Ishikawa (cell line): Measurements from ENCODE around the gene B3GALT4.

ENCODE experiments used
- CEBPB ChIP-seq: IDR thresholded peaks from 2 replicates; pipeline ENCODE4 v1.6.1; 2012
- CREB1 ChIP-seq: IDR thresholded peaks from 2 replicates; pipeline ENCODE4 v1.6.1; 2012; ENCODE audit warnings: low read depth
- EGR1 ChIP-seq: IDR thresholded peaks from 2 replicates; pipeline ENCODE4 v1.6.1; 2012
- EP300 ChIP-seq: IDR thresholded peaks from 2 replicates; pipeline ENCODE4 v1.6.1; 2012; ENCODE audit warnings: borderline replicate concordance
- FOXM1 ChIP-seq: IDR thresholded peaks from 2 replicates; pipeline ENCODE4 v1.6.1; 2012; ENCODE audit warnings: low read depth, borderline replicate concordance
- NFIC ChIP-seq: IDR thresholded peaks from 2 replicates; pipeline ENCODE4 v1.6.1; 2012
- RAD21 ChIP-seq: IDR thresholded peaks from 2 replicates; pipeline ENCODE4 v1.6.1; 2012; ENCODE audit warnings: low read depth
- TAF1 ChIP-seq: IDR thresholded peaks from 2 replicates; pipeline ENCODE4 v1.6.1; 2012; ENCODE audit warnings: low read depth, mild to moderate bottlenecking
- TCF12 ChIP-seq: IDR thresholded peaks from 2 replicates; pipeline ENCODE4 v1.6.1; 2012; ENCODE audit warnings: low read depth
- TEAD4 ChIP-seq: IDR thresholded peaks from 2 replicates; pipeline ENCODE4 v1.6.1; 2012
- YY1 ChIP-seq: IDR thresholded peaks from 2 replicates; pipeline ENCODE4 v1.6.1; 2012; ENCODE audit warnings: low read depth
- ZBTB7A ChIP-seq: IDR thresholded peaks from 2 replicates; pipeline ENCODE4 v1.6.1; 2012; ENCODE audit warnings: low read depth
- TF ChIP-seq, protein P1 (sequence below): IDR thresholded peaks from 2 replicates; pipeline ENCODE4 v1.6.1; 2012; ENCODE audit warnings: low read depth, mild to moderate bottlenecking
- TF ChIP-seq, protein P2 (sequence below): IDR thresholded peaks from 2 replicates; pipeline ENCODE4 v1.6.1; 2012
- TF ChIP-seq, protein P3 (sequence below): IDR thresholded peaks from 2 replicates; pipeline ENCODE4 v1.6.1; 2012

B3GALT4 gene

DNA sequence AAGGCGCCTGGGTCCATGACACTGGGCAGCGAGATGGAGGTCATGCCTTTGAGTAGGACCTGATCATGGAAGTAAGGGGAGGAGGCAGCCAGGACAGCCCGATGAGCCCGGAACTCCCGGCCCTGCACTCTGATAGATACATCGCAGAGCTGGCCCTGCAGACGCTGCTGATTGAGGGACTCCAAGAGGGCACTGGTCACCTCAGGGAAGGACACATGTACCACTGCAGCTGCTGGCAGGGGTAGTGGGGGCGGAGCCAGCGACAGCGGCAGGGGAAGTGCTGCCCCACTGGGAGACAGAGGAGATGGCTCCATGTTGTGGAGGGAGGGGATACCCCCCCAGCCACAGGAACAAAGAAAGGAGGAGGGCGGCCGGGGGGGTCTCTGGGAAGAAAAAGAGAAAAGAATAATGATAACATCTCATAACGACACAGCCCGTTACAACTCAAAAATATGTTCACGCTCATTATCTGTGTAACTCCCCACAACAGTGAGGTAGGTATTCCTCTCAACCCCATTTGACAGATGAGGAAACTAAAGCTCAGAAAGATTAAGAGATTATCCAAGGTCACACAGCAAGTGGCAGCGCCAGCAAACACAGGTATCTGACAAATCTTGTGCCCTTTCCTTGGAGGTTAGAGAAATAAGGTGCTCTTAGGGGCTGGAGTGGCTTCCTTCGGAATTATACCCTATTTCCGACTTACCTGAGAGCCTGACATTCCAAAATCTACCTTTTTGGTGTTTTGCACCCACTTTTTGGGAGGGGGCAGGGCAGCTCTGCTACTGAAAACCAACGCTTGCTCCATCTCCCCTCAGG, 39.9 kb downstream of the B3GALT4 start:
- TF ChIP-seq FOXM1 (no peak), YY1 (no peak)

DNA sequence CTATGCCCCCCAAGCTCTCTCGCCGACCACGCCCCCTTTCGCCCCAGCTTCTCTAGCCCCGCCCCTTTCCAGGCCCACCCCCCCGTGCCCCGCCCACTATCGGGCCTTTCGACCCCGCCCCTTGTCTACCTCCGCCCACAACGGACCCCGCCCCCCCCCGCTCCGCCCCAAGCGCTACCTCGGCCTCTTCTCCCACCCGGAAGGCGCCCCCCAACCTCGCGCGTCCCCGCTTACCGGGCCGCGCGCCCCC, 40.4 kb downstream of the B3GALT4 start:
- no peak for TF ChIP-seq NFIC
- TF ChIP-seq, protein P1, sequence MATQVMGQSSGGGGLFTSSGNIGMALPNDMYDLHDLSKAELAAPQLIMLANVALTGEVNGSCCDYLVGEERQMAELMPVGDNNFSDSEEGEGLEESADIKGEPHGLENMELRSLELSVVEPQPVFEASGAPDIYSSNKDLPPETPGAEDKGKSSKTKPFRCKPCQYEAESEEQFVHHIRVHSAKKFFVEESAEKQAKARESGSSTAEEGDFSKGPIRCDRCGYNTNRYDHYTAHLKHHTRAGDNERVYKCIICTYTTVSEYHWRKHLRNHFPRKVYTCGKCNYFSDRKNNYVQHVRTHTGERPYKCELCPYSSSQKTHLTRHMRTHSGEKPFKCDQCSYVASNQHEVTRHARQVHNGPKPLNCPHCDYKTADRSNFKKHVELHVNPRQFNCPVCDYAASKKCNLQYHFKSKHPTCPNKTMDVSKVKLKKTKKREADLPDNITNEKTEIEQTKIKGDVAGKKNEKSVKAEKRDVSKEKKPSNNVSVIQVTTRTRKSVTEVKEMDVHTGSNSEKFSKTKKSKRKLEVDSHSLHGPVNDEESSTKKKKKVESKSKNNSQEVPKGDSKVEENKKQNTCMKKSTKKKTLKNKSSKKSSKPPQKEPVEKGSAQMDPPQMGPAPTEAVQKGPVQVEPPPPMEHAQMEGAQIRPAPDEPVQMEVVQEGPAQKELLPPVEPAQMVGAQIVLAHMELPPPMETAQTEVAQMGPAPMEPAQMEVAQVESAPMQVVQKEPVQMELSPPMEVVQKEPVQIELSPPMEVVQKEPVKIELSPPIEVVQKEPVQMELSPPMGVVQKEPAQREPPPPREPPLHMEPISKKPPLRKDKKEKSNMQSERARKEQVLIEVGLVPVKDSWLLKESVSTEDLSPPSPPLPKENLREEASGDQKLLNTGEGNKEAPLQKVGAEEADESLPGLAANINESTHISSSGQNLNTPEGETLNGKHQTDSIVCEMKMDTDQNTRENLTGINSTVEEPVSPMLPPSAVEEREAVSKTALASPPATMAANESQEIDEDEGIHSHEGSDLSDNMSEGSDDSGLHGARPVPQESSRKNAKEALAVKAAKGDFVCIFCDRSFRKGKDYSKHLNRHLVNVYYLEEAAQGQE: no peak
- TF ChIP-seq TEAD4: no peak
- no peak for TF ChIP-seq CEBPB
- no peak for TF ChIP-seq EP300
- no peak for TF ChIP-seq TCF12
- no peak for TF ChIP-seq RAD21

DNA sequence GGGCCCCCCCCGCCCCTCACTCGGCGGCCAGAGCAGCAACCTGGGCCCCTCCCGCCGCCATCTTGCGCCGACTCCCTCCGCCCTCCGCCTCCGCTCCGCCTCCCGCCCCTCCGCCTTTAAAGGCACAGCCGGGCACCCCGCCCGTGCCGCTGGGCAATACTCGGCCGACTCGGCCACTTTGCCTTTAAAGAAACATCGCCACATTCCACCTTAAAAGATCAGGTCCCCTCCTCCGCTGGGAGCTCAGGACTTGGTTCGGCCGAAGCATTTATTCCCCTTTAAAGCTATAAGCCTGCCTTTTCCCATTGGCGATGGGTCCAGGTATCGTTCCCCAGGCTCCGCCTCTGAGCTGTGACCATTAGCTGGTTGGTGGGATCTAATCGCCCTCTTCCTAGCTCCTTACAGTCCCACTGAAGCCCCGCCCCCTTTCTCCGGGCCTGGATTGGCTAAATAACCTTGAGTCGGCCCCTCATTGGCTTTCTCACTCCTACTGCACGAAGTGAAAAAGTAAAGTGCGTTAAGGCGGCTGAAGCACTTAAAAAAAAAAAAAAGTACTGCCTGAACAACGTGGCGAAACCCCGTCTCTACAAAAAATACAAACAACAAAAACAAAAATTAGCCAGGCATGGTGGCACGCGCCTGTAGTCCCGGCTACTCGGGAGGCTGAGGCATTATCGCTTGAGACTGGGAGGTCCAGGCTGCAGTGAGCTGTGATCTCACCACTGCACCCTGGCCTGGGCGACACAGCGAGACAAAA, 40.9 kb downstream of the B3GALT4 start, which contains the start of gene ZBTB22:
Gene ZBTB22, minus strand, starts transcription at position 76 of the 757 bp plus-strand sequence. CDS start 828 bp downstream, outside the sequence.
- TF ChIP-seq FOXM1: peak; percentile 36; the same call in 1 of the 2 replicates
- TF ChIP-seq, protein P1: no peak
- TF ChIP-seq, protein P2, sequence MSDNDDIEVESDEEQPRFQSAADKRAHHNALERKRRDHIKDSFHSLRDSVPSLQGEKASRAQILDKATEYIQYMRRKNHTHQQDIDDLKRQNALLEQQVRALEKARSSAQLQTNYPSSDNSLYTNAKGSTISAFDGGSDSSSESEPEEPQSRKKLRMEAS: peak; percentile 89
- TF ChIP-seq YY1: peak; percentile 90
- no peak for TF ChIP-seq RAD21
- peak; percentile 62 for TF ChIP-seq TEAD4
- peak; percentile 51; the same call in 1 of the 2 replicates for TF ChIP-seq EGR1
- 0 out of 2 replicates have a peak, but pooled peaks have one; percentile 38 for TF ChIP-seq TCF12
- peak; percentile 20; the same call in 1 of the 2 replicates for TF ChIP-seq CREB1

DNA sequence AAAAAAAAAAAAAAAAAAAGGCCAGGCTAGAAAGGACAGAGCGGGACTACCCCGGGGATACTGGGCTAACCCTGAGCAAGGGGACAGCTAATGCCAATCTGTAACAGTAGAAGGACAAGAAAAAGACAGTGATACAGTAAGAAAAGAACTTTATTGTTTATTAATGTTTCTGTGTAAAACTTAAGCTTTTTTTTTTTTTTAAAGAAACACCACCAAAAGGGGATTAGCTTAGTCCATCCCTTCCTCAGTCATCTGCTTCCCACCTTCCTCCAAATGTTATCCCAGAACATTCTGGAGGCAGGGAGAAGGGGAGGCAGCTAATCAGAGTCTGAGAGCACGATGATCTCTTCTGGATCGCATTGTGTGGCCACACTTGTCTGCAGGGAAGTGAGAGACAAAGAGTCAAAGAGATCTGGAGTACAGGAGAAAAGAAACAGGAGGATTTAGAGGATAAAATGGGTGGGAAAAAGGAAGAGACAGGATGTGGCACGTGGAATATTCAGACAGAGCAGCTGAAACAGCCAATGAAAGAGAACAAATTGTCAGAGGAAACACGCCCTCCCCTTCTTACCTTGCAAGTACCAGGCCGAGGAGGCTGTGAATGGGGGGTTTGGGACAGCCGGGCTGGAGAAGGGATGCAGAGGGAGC, 41.6 kb downstream of the B3GALT4 start:
- TF ChIP-seq, protein P3, sequence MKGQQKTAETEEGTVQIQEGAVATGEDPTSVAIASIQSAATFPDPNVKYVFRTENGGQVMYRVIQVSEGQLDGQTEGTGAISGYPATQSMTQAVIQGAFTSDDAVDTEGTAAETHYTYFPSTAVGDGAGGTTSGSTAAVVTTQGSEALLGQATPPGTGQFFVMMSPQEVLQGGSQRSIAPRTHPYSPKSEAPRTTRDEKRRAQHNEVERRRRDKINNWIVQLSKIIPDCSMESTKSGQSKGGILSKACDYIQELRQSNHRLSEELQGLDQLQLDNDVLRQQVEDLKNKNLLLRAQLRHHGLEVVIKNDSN: no peak

DNA sequence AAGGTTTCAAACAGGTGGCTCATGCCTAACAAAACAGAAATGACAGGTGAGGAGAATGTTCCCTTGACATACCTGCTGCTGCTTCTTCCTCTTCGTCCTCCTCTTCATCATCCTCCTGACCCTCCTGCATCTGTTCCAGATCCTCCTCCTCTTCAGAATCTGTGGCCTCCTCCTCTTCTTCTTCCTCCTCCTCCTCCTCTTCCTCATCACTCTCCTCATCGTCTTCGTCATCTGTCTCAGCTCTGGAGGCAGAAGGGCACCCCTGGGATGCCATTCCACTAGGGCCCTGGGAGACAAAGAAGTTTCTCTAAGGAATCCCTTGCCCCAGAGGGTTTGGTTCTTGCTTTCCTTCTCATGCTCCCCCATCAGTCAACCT, 43.0 kb downstream of the B3GALT4 start:
- TF ChIP-seq RAD21: no peak
- TF ChIP-seq, protein P3: no peak

DNA sequence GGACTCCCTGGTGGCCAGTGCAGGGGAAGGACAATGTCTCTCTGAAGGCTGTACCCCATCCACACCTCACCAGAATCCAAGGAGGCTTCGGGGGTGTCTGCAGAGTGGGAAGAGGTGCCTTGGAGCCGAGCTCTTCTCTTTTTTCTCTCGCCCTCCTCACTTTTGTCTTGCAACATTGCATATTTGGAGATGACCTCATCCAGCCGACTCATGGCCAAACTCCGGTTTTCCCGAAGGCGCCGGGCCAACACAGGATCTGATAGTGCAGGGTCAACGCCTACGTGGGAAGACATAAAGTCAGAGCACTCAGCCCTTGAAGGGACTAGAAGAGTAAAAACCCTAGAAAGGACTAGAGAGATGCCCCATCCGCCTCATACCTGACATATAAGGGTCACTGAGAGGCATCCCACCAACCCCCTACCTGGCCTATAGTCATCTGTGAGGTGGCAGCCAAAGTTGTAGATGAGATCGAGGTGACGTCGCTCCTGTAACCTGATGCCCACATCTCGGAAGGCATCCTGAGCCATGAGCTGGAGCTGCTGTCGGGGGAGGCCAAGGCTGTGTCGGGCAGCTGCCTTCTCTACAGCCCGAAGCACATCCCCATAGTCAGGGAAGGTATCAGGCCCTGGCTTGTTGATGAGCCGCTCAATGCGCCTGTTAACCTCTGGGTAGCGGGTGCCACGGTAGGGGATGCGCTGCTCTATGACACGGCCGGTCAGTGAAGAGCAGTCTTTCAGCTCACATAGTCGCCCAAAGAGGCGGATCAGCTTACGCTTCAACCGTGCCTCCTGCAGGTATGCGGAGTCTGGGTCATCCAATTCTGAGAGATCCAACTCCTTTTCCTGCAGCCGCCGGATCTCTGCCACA, 43.6 kb downstream of the B3GALT4 start:
- TF ChIP-seq CEBPB: no peak
- TF ChIP-seq, protein P3: no peak
- TF ChIP-seq ZBTB7A: no peak
- no peak for TF ChIP-seq FOXM1
- TF ChIP-seq, protein P1: no peak
- TF ChIP-seq, protein P2: no peak
- no peak for TF ChIP-seq TEAD4
- TF ChIP-seq TCF12: no peak
- no peak for TF ChIP-seq YY1
- no peak for TF ChIP-seq EGR1
- TF ChIP-seq CREB1: no peak
- TF ChIP-seq RAD21: no peak
- TF ChIP-seq NFIC: no peak
- no peak for TF ChIP-seq EP300
- TF ChIP-seq TAF1: no peak
